CD4-positive, alpha-beta T cell treated with Interleukin-6 at 100 ng/mL for 8 hours (primary cell): Measurements from ENCODE around the gene TTL.
A peak's percentile ranks its signal among the peaks of the same experiment; 100 is the strongest.
"Not testable (repeated sequence)": the region's sequence is repeated elsewhere in the genome, so short reads cannot be mapped to it uniquely, and the experiment has no call there.

Experiments
- DNase-seq: peaks from one replicate; pipeline ENCODE4 v3.0.0-alpha.2; 2020; ENCODE audit warnings: mixed read lengths, low spot score

TTL gene

GRCh38 chr2:112474844-112475486 lies 7.0 kb upstream of the TTL start:
- no peak for DNase-seq

- DNase-seq = no peak
These were observed 5.5 kb upstream of the TTL start for GRCh38 chr2:112476434-112476833.

- DNase-seq = peak; percentile 13
These were observed 1.4 kb upstream of the TTL start for GRCh38 chr2:112480530-112481049.

- peak; percentile 77 for DNase-seq
These were observed 867 bp upstream of the TTL start for GRCh38 chr2:112481050-112481527.

GRCh38 chr2:112482309-112483041 lies 519 bp downstream of the TTL start:
- DNase-seq = peak; percentile 7

DNA sequence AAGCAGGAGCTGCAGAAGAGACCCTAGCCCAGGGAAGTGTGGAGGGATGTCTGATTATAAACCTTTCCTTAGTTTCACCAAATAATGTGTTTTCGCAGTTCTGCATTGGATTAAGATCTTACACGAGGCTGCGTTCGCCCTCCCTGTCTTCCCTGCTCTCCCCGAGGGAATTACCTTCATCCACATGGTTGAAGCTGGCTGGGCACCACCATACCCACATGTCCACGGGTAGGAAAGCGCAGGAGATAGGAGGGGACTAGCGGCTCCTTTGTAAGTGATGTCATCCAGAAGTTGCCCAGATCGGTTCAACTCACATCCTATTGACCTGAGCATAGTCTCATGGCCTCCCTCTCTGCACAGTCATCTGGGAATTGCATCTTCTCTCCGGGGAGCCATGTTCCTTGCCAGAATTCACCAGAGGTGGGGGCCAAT lies 1.1 kb downstream of the TTL start:
- DNase-seq = no peak

GRCh38 chr2:112483831-112484230 lies 1.9 kb downstream of the TTL start:
- no peak for DNase-seq

GRCh38 chr2:112485849-112486248 lies 3.9 kb downstream of the TTL start:
- DNase-seq = no peak

- no peak for DNase-seq
These were observed 4.9 kb downstream of the TTL start for GRCh38 chr2:112486895-112487294.

DNA sequence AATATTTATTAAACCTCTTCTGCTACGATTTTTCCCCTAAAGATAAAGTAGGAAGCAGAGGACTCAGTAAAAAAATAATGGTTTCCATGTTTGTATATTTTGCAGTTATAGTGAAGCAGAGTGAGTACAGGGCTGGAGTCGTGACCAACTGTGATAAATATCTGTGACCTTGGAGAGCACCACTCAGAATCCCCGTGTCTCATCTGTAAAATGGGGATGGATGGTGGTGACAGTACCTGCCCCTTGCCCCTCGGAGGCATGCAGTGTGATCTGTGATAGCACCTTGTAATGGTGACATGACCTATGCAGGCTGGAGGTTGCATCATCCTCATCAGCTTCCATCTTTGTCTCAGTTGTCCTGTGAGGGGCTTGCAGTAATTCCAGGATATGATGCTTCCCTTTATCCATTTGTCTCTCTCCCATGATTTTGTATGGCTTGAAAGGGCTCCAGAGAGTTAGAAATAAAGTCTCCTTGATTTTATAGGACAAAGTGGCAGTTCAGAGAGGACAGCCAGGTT lies 5.5 kb downstream of the TTL start:
- no peak for DNase-seq

DNA sequence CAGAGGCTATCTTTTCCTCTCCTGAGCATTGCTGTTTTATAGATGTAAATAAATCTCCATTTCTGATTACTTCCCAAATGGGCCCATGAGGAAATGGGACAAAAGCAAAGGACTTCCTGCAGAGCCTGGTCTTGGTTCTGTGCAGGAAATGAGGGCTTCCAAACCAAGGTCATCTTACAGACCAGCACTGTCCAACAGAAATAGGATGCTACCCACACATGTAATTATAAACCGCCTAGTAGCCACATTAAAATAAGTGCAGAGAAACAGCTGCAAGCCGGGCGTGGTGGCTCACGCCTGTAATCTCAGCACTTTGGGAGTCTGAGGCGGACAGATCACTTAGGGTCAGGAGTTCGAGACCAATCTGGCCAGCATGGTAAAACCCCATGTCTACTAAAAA lies 6.2 kb downstream of the TTL start:
- DNase-seq = no peak

DNA sequence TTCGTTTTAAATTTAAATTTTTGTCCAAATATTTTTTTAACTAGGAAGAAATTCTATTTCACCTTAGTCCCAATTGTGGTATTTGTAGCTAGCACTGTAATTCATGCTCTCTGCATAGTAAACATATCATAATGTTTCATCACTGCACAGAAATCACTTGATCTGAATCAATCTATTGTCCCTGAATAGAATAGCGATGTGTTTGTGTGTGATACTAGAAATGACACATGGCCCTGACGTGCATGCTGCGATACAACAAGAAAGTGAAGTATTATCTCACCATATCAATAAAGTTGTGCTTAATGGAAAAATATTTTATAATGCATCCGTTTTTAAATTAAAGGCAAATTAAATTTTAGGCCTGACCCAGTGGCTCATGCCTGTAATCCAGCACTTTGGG lies 10.0 kb downstream of the TTL start:
- no peak for DNase-seq

GRCh38 chr2:112493048-112493447 lies 11.1 kb downstream of the TTL start:
- DNase-seq = no peak

DNA sequence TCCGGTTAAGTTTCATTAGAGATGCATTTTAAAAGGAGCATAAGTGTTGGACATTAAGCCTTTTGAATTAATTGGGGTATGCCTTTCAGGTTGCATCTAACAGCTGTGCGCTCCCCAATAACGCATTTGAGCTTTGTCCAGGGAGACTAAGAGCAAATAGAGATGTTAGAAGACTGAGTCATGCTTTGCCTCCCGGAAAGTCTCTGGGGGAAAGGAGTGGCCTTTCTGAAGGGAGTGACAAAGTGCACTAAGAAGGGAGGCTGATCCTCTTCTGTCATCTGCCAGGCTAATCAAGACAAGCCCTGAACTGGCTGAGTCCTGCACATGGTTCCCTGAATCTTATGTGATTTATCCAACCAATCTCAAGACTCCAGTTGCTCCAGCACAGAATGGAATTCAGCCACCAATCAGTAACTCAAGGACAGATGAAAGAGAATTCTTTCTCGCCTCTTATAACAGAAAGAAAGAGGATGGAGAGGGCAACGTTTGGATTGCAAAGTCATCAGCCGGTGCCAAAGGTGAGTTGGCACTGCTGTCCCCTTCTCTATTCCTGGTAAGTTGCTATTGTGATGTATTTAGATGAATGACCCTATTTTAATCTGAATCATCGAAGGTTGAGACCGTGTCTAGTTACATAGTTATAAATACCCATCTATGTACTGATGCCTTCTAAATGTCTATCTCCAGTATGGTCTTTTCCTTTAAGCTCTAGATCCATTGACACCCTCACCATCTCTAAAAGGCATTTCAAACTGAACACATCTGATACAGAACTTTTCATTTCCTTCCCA lies 12.1 kb downstream of the TTL start:
- DNase-seq = no peak

DNA sequence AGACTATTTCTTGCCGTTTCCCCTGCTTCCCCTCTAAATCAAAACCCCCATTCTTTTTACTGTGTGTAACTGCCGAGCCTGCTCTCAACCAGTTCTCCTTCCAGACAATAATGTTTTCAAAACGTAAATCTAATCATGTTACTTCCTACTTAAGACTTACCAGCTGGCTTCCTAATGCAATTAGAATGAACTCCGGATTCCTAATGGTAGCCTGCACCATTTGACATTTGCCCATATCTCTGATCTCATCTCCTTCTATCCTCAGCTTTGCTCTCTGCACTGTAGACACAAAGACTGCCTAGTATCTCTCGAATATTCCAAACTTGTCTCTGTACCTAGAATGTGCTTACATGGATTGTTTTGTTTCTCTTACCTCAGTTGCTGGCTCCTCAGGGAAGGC lies 12.9 kb downstream of the TTL start:
- no peak for DNase-seq

- not testable (repeated sequence) for DNase-seq
These were observed 13.9 kb downstream of the TTL start for GRCh38 chr2:112495878-112496277.

DNA sequence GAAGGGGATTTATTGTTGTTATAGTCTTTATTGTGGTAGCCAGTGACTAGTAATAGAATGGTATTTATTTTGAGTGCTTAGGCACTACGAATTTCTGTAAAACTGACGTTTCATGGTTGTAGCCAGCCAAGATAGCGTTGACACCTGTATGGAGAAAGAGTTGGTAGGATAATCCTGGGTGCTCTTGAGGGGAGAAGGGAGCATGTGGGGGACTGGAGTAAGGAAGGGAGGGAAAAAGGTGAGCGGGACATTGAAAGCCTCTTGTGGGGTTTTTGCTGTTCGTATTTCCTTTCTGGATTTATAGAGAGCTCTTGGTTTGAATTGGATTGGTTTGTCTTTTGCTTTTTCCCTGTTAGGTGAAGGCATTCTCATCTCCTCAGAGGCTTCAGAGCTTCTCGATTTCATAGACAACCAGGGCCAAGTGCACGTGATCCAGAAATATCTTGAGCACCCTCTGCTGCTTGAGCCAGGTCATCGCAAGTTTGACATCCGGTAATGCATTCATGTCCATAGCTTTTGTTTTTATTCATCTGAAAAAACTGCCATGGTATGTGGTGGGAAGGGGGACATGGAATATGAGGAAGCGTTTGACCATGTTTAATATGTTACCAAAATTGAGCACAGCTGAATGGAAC lies 19.0 kb downstream of the TTL start:
- DNase-seq = peak; percentile 50

DNA sequence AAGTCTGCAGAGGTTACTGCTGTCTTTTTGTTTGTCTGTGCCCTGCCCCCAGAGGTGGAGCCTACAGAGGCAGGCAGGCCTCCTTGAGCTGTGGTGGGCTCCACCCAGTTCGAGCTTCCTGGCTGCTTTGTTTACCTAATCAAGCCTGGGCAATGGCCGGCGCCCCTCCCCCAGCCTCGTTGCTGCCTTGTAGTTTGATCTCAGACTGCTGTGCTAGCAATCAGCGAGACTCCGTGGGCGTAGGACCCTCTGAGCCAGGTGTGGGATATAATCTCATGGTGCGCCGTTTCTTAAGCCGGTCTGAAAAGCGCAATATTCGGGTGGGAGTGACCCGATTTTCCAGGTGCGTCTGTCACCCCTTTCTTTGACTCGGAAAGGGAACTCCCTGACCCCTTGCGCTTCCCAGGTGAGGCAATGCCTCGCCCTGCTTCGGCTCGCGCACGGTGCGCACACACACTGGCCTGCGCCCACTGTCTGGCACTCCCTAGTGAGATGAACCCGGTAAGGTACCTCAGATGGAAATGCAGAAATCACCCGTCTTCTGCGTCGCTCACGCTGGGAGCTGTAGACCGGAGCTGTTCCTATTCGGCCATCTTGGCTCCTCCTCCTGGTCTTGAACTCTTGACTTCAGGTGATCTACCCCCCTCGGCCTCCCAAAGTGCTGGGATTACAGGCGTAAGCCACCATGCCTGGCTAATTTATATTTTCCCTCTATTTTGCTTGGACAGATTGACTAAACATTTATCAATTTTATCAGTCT lies 27.5 kb downstream of the TTL start:
- not testable (repeated sequence) for DNase-seq

- no peak for DNase-seq
These were observed 34.8 kb downstream of the TTL start for GRCh38 chr2:112516801-112517200.

GRCh38 chr2:112518807-112519206 lies 36.9 kb downstream of the TTL start:
- no peak for DNase-seq

GRCh38 chr2:112519506-112519905 lies 37.5 kb downstream of the TTL start:
- DNase-seq = no peak
